Gastrocnemius medialis (tissue), 4 donors: ENCODE data around the gene KCNK4. TPM values are rescaled to one million over a fixed set of nuclear protein-coding genes. Genes with fewer than 3 reads are reported as not detected.

Source experiments
- ATAC-seq, 2 donors: fragments of 150-250 bp; one replicate each; pipeline ENCODE4 v1.9.1; 2016
- DNase-seq, 2 donors: peaks; one replicate each; pipeline ENCODE4 v3.0.0-alpha.2; 2019
- H3K27ac ChIP-seq, 4 donors: fragments of 200-600 bp; sonication (generic); 1 replicate in 1 of 4; 2 replicates in 3 of 4; pipeline ENCODE4 v1.5.1; 2016 to 2018; ENCODE audit warnings: mild to moderate bottlenecking in 2 of 4, moderate library complexity in 1 of 4
- H3K27me3 ChIP-seq, 3 donors: fragments of 200-600 bp; sonication (generic) in 2 of 3; 1 replicate in 1 of 3; 2 replicates in 2 of 3; pipeline versions ENCODE4 v1.5.1 to v1.6.0; 2016 to 2019; ENCODE audit warnings: mild to moderate bottlenecking in 1 of 3, moderate library complexity in 1 of 3
- H3K36me3 ChIP-seq, 2 donors: fragments of 200-600 bp; sonication (generic) in 1 of 2; one replicate each; pipeline ENCODE4 v1.5.1; 2017 to 2018
- H3K4me1 ChIP-seq, 2 donors: fragments of 200-600 bp; sonication (generic) in 1 of 2; one replicate each; pipeline ENCODE4 v1.5.1; 2016 to 2017; ENCODE audit warnings: mild to moderate bottlenecking in 2 of 2
- H3K4me3 ChIP-seq, 4 donors: fragments of 200-600 bp; sonication (generic) in 3 of 4; 1 replicate in 1 of 4; 2 replicates in 3 of 4; pipeline ENCODE4 v1.5.1; 2016 to 2019; ENCODE audit warnings: mild to moderate bottlenecking in 2 of 4
- H3K9me3 ChIP-seq, 3 donors: fragments of 200-600 bp; sonication (generic) in 2 of 3; 1 replicate in 1 of 3; 2 replicates in 2 of 3; pipeline ENCODE4 v1.5.1; 2016 to 2019
- CTCF ChIP-seq, 5 experiments: fragments of 450-650 bp in 3 of 5; fragments of 200-600 bp in 2 of 5; sonication (generic) in 2 of 5; IDR thresholded peaks in 4 of 5; conservative IDR thresholded peaks in 1 of 5; 1 replicate in 4 of 5; 2 replicates in 1 of 5; pipeline ENCODE4 v1.5.1; 2016 to 2019; ENCODE audit warnings: antibody characterized with exemption in 5 of 5, mild to moderate bottlenecking in 3 of 5, moderate library complexity in 3 of 5
- POLR2A ChIP-seq, 2 donors: fragments of 450-650 bp; IDR thresholded peaks; one replicate each; pipeline ENCODE4 v1.6.1; 2017; ENCODE audit warnings: antibody characterized with exemption in 2 of 2, mild to moderate bottlenecking in 2 of 2, moderate library complexity in 2 of 2
- in situ Hi-C, 4 donors: fragments of 200-750 bp; cut with MboI; loops; one replicate each; pipeline versions ENCODE4 v1.15.0 to v1.8.0; 2017; ENCODE audit warnings: low sequenced_read_pairs in 4 of 4
- intact Hi-C: fragments of 100-400 bp; cut with DNase I; formaldehyde crosslinking; loops from one replicate; pipeline ENCODE4 v1.15.1; 2023; ENCODE audit warnings: low total_unique reads
- total RNA-seq, 4 donors: library from RNA; depleted of rRNA; stranded (reverse); fragments of >200 nt; gene quantifications; one replicate each; pipeline versions ENCODE4 v1.1.0 to v1.2.3, GENCODE V29; 2016

KCNK4 gene
- total RNA-seq, 4 donors from 2014 or later = not detected

DNA sequence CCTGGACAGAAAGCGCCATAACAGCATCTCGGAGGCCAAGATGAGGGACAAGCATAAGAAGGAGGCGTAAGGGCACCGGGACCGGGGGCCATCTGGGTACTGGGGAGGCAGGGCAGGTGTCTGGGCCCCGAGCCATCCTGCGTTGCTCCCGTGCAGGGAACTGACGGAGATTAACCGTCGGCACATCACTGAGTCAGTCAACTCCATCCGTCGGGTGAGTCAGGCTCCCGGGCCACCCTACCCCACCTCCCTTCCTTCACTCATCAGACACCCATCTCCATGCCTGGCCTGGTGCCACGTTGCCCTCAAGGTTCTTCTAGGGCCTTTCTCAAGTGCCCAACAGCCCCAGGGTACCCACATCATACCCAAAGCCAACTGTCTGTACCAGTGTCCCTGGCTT is 24.8 kb upstream of the KCNK4 start:
- TF ChIP-seq CTCF (IDR thresholded peaks at IDR 0.05 in 4 of 5, conservative IDR thresholded peaks at IDR 0.05 in 1 of 5) = no peak
- in situ Hi-C loops = no loop called here
- Histone ChIP-seq H3K27ac (no peak overlapping the region), H3K36me3 (peaks cover 0 to 24% of the 10 kb centered on the region in 2 donors), H3K27me3 (no peaks in the 10 kb centered on the region), H3K4me1 (peaks cover 14 to 16% of the 10 kb centered on the region in 2 donors), H3K4me3 (no peak overlapping the region), H3K9me3 (no peaks in the 10 kb centered on the region)
- intact Hi-C loops = no loop called here
- ATAC-seq = no peak
- no peak for DNase-seq

- H3K4me3 ChIP-seq = no peak overlapping the region
- TF ChIP-seq POLR2A (IDR thresholded peaks at IDR 0.05) = no peak
- TF ChIP-seq CTCF (IDR thresholded peaks at IDR 0.05 in 4 of 5, conservative IDR thresholded peaks at IDR 0.05 in 1 of 5) = no peak
- H3K27me3 ChIP-seq = no peaks in the 10 kb centered on the region
- peak overlapping the region; percentile 94 to 99 (median 98) for H3K27ac ChIP-seq
- in situ Hi-C loops (no loop called here), intact Hi-C loops (no loop called here)
- H3K4me1 ChIP-seq = peaks cover 21 to 22% of the 10 kb centered on the region in 2 donors
- H3K9me3 ChIP-seq = no peaks in the 10 kb centered on the region
- peaks cover 0 to 24% of the 10 kb centered on the region in 2 donors for H3K36me3 ChIP-seq
- ATAC-seq = no peak
- no peak for DNase-seq
Measured at GRCh38 chr11:64267207-64267945, 23.7 kb upstream of the KCNK4 start.

DNA sequence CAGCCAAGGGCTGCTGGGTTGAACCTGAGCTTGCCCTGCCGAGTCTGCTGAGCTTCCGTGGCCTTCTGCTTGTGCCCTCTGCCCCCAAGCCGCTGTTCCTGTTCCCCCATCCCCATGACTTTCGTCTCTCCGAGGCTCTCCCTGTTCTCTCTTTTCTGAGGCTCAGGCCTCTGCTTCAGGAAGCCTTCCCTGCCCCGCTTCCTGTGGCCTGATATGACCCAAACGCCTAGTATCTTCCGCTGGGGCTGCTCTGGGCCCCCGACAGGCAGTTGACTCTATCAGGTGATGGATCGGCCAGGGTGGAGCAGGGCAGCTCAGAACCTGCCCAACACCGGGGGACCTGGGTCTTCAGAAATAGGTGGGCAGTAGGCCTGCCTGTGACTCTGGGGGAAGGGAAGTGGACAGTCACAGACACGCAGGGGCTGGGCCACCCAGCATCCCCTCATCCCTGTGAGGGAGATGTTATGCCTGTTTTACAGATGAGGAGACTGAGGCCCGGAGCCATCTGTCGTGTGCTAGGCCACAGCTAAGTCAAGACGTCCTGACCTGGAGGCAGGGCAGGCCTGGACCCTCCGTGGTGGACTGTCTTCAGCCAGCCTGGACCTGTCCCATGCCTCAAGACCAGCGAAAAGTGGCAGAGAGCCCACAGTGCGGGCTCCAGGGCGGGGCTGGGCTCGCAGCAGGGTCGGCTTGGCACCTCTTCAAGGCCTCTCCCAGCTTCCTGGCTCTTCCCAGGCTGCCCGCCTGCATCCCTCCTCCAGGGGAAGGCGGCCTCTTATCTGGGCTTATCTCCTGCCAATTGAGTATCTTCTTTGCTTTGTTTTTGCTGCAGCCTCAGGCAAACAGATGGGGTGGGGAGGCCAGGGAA is 22.8 kb upstream of the KCNK4 start:
- peak in 1 of 2 donors; percentile 44 for DNase-seq
- intact Hi-C loops = no loop called here
- TF ChIP-seq CTCF (IDR thresholded peaks at IDR 0.05 in 4 of 5, conservative IDR thresholded peaks at IDR 0.05 in 1 of 5) = no peak
- no peak for TF ChIP-seq POLR2A (IDR thresholded peaks at IDR 0.05)

DNA sequence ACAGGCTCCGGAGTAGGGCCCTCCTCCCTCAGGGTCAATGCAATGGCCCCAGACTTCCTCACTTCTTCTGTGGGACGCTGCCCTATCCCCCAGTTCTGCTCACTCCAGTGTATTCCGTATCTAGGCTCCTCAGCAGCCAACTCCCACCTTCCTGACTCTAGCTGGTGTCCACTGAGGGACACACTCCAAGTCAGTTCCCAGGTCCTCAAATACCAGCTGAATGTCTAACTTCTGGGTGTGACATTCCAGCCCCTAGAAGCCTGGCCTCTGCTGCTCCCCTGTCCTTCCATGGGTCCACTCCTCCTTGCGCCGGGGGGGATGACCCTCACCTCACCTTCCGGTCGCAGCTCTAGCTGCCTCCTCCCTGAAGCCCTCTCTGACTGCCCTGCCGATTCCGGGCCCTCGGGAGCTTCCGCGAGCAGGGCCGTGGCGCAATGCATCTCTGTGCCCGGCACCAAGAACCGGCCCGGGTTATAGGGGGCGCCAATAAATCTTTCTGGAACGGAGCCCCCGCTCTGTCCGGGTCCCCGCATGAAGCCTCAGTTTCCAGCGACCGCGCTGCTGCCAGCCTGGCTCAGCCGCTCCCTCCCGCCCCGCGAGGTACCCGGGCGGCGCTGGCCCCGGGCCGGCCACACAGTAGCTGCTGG is 22.1 kb upstream of the KCNK4 start:
- ATAC-seq (peak; percentile 1 to 25), DNase-seq (peak in 1 of 2 donors; percentile 72)
- peaks cover 22% of the 10 kb centered on the region in 2 donors for H3K4me1 ChIP-seq
- in situ Hi-C loops (no loop called here), intact Hi-C loops (loop anchor here (1.0 kb wide), 2 partner anchors 18 to 65 kb away; partner anchors contain the start of gene PLCB3)
- no peaks in the 10 kb centered on the region for H3K9me3 ChIP-seq
- H3K36me3 ChIP-seq = peaks cover 0 to 12% of the 10 kb centered on the region in 2 donors
- no peak for TF ChIP-seq POLR2A (IDR thresholded peaks at IDR 0.05)
- TF ChIP-seq CTCF (IDR thresholded peaks at IDR 0.05 in 4 of 5, conservative IDR thresholded peaks at IDR 0.05 in 1 of 5) = no peak
- H3K4me3 ChIP-seq = peak overlapping the region; percentile 82 to 98 (median 92)
- H3K27me3 ChIP-seq = no peaks in the 10 kb centered on the region
- peak overlapping the region; percentile 94 to 99 (median 98) for H3K27ac ChIP-seq

More for the DNA sequence above, 22.8 kb upstream of the KCNK4 start:
- in situ Hi-C loops = no loop called here
- Histone ChIP-seq H3K4me3 (peak overlapping the region; percentile 82 to 98 (median 92)), H3K27me3 (no peaks in the 10 kb centered on the region), H3K27ac (peak overlapping the region; percentile 94 to 99 (median 98)), H3K9me3 (no peaks in the 10 kb centered on the region), H3K4me1 (peaks cover 22% of the 10 kb centered on the region in 2 donors), H3K36me3 (peaks cover 0 to 15% of the 10 kb centered on the region in 2 donors)
- no peak for ATAC-seq
